Transverse colon (tissue), 4 donors: Measurements from ENCODE around the gene VPS13D. TPM values are rescaled to one million over a fixed set of nuclear protein-coding genes. Genes with fewer than 3 reads are reported as not detected.

Source experiments
- DNase-seq: peaks from one replicate; pipeline ENCODE4 v3.0.0-alpha.2; 2019
- H3K27ac ChIP-seq, 4 donors: fragments of 200-600 bp; sonication (generic); 2 replicates each; pipeline ENCODE4 v1.5.1; 2016 to 2018; ENCODE audit warnings: inconsistent platforms in 4 of 4
- H3K27me3 ChIP-seq: fragments of 200-600 bp; sonication (generic); 2 replicates; pipeline ENCODE4 v1.5.1; 2017; ENCODE audit warnings: inconsistent platforms
- H3K36me3 ChIP-seq, 4 donors: fragments of 200-600 bp; sonication (generic); 2 replicates each; pipeline ENCODE4 v1.5.1; 2017 to 2019; ENCODE audit warnings: inconsistent platforms in 4 of 4
- H3K4me1 ChIP-seq, 4 donors: fragments of 200-600 bp; sonication (generic); 2 replicates each; pipeline ENCODE4 v1.5.1; 2017 to 2020; ENCODE audit warnings: inconsistent platforms in 4 of 4
- H3K4me3 ChIP-seq, 4 donors: fragments of 200-600 bp; sonication (generic); 1 replicate in 1 of 4; 2 replicates in 3 of 4; pipeline versions ENCODE4 v1.5.1 to v1.6.1; 2017 to 2019; ENCODE audit warnings: inconsistent platforms in 4 of 4
- H3K9me3 ChIP-seq, 2 donors: fragments of 200-600 bp; sonication (generic); 2 replicates each; pipeline ENCODE4 v1.5.1; 2017 to 2019; ENCODE audit warnings: inconsistent platforms in 2 of 2
- CTCF ChIP-seq, 5 experiments: fragments of 200-600 bp in 3 of 5; fragments of 450-650 bp in 2 of 5; sonication (generic) in 3 of 5; IDR thresholded peaks; 1 replicate in 2 of 5; 2 replicates in 3 of 5; pipeline ENCODE4 v1.5.1; 2016 to 2017; ENCODE audit warnings: antibody characterized with exemption in 5 of 5, inconsistent platforms in 3 of 5, mild to moderate bottlenecking in 2 of 5, moderate library complexity in 1 of 5
- EP300 ChIP-seq: sonication (generic); formaldehyde crosslinking; IDR thresholded peaks from one replicate; pipeline ENCODE4 v1.6.1; 2017; ENCODE audit warnings: antibody characterized with exemption, low read depth
- POLR2A ChIP-seq: fragments of 450-650 bp; IDR thresholded peaks from one replicate; pipeline ENCODE4 v1.6.1; 2016; ENCODE audit warnings: antibody characterized with exemption, mild to moderate bottlenecking, moderate library complexity
- POLR2AphosphoS5 ChIP-seq, 3 donors: sonication (generic); formaldehyde crosslinking; IDR thresholded peaks; one replicate each; pipeline ENCODE4 v1.6.1; 2016; ENCODE audit warnings: antibody characterized with exemption in 3 of 3
- WGBS, 2 donors: methylation state at CpG; one replicate each; pipeline ENCODE4 v1.1.5; 2018; ENCODE audit warnings: low coverage in 1 of 2; 5-methylcytosine and 5-hydroxymethylcytosine counted together
- in situ Hi-C, 4 donors: fragments of 200-750 bp; cut with MboI; loops; one replicate each; pipeline versions ENCODE4 v1.15.0 to v1.15.1; 2017; ENCODE audit warnings: low sequenced_read_pairs in 3 of 4, low pct_ligation_motif_present in 1 of 4, low pct_unique_long_range_greater_than_20kb in 1 of 4
- intact Hi-C: fragments of 100-400 bp; cut with DNase I; formaldehyde crosslinking; loops from one replicate; pipeline ENCODE4 v1.15.1; 2023; ENCODE audit warnings: low total_unique reads
- total RNA-seq, 4 donors: library from RNA; depleted of rRNA; stranded (reverse); fragments of >200 nt; gene quantifications; one replicate each; pipeline ENCODE4 v1.1.0, GENCODE V29; 2016

The VPS13D gene
- total RNA-seq, 4 donors from 2014 or later, result 101 to 136 (median 116) TPM

GRCh38 chr1:12435639-12436344 is 206.0 kb downstream of the VPS13D start:
- peaks cover 11 to 38% (median 23%) of the 10 kb centered on the region in 4 donors for H3K4me1 ChIP-seq
- TF ChIP-seq POLR2AphosphoS5 (IDR thresholded peaks at IDR 0.05) (no peak), CTCF (IDR thresholded peaks at IDR 0.05) (no peak), EP300 (no peak), POLR2A (no peak)
- intact Hi-C loops (no loop called here), in situ Hi-C loops (no loop called here)
- H3K36me3 ChIP-seq, result peaks cover 0 to 6% (median 0%) of the 10 kb centered on the region in 4 donors
- H3K27me3 ChIP-seq, result no peaks in the 10 kb centered on the region
- WGBS, 2 donors, result 60 to 69% methylated on average over 1 to 8 of the region's 8 CpGs
- no peak overlapping the region for H3K4me3 ChIP-seq
- DNase-seq, result no peak
- no peaks in the 10 kb centered on the region for H3K9me3 ChIP-seq
- H3K27ac ChIP-seq, result peak overlapping the region; percentile 3 to 75 (median 25)

- Histone ChIP-seq H3K9me3 (no peaks in the 10 kb centered on the region), H3K27ac (peak overlapping the region in 3 of 4 donors; percentile 19 to 75 (median 22)), H3K4me1 (peaks cover 11 to 38% (median 23%) of the 10 kb centered on the region in 4 donors), H3K27me3 (no peaks in the 10 kb centered on the region), H3K36me3 (peaks cover 0 to 7% (median 0%) of the 10 kb centered on the region in 4 donors), H3K4me3 (no peak overlapping the region)
- no peak for TF ChIP-seq POLR2AphosphoS5 (IDR thresholded peaks at IDR 0.05)
- in situ Hi-C loops (no loop called here), intact Hi-C loops (no loop called here)
- WGBS, 2 donors, result 75% methylated on average over 2 of the region's 2 CpGs; no CpG with 5 or more reads in 1 of the 2 donors
- DNase-seq, result no peak
Measured at GRCh38 chr1:12436345-12436658, 206.5 kb downstream of the VPS13D start.

- Histone ChIP-seq H3K27ac (no peak overlapping the region), H3K36me3 (peaks cover 0 to 7% (median 2%) of the 10 kb centered on the region in 4 donors), H3K9me3 (no peaks in the 10 kb centered on the region), H3K4me3 (no peak overlapping the region), H3K4me1 (peaks cover 11 to 38% (median 23%) of the 10 kb centered on the region in 4 donors), H3K27me3 (no peaks in the 10 kb centered on the region)
- intact Hi-C loops (no loop called here), in situ Hi-C loops (no loop called here)
- no peak for TF ChIP-seq EP300
- no peak for TF ChIP-seq POLR2A
- no peak for TF ChIP-seq POLR2AphosphoS5 (IDR thresholded peaks at IDR 0.05)
- TF ChIP-seq CTCF (IDR thresholded peaks at IDR 0.05), result no peak
- 82% methylated on average over 12 of the region's 12 CpGs; no CpG with 5 or more reads in 1 of the 2 donors for WGBS, 2 donors
- no peak for DNase-seq
Measured at GRCh38 chr1:12436817-12437599, 207.2 kb downstream of the VPS13D start.

GRCh38 chr1:12437629-12438028 is 207.8 kb downstream of the VPS13D start:
- intact Hi-C loops, result no loop called here
- WGBS, 2 donors, result 80 to 85% methylated on average over 2 of the region's 2 CpGs
- Histone ChIP-seq H3K27me3 (no peaks in the 10 kb centered on the region), H3K36me3 (peaks cover 0 to 7% (median 2%) of the 10 kb centered on the region in 4 donors), H3K9me3 (no peaks in the 10 kb centered on the region), H3K4me3 (no peak overlapping the region), H3K27ac (no peak overlapping the region), H3K4me1 (peaks cover 11 to 36% (median 22%) of the 10 kb centered on the region in 4 donors)
- DNase-seq, result no peak
- TF ChIP-seq POLR2AphosphoS5 (IDR thresholded peaks at IDR 0.05) (no peak), EP300 (no peak), POLR2A (no peak)
- in situ Hi-C loops, result no loop called here

- Histone ChIP-seq H3K27ac (no peak overlapping the region), H3K4me3 (no peak overlapping the region), H3K4me1 (peaks cover 8 to 28% (median 14%) of the 10 kb centered on the region in 4 donors), H3K27me3 (no peaks in the 10 kb centered on the region), H3K36me3 (peaks cover 0 to 7% (median 2%) of the 10 kb centered on the region in 4 donors), H3K9me3 (no peaks in the 10 kb centered on the region)
- in situ Hi-C loops, result no loop called here
- no peak for TF ChIP-seq POLR2A
- no peak for TF ChIP-seq EP300
- no peak for TF ChIP-seq CTCF (IDR thresholded peaks at IDR 0.05)
- no peak for TF ChIP-seq POLR2AphosphoS5 (IDR thresholded peaks at IDR 0.05)
- no peak for DNase-seq
- intact Hi-C loops, result no loop called here
- 77 to 84% methylated on average over 6 to 7 of the region's 7 CpGs for WGBS, 2 donors
Measured at GRCh38 chr1:12438349-12438924, 208.6 kb downstream of the VPS13D start.
